ENCODE results near the gene MTCP1. TPM values are rescaled to one million over a fixed set of nuclear protein-coding genes. Genes with fewer than 3 reads are reported as not detected.

MTCP1 gene
- total and polyA plus RNA-seq, 9 of the 15 experiments (the other 6 are each of a cell fraction or from before 2014, with no cell fraction given) = 12.7 to 28.0 (median 22.9) TPM

GRCh38 chrX:155094468-155095061, 23.6 kb upstream of the MTCP1 start (continued):
- TF ChIP-seq NR2F6 (CRISPR knock-in tag; IDR thresholded peaks at IDR 0.05) (no peak), PHB (CRISPR knock-in tag; IDR thresholded peaks at IDR 0.05) (no peak), IRF1 (CRISPR knock-in tag; IDR thresholded peaks at IDR 0.05; ENCODE audit: borderline replicate concordance) (no peak), CTBP1 (IDR thresholded peaks at IDR 0.05; ENCODE audit: borderline replicate concordance) (no peak), ARID1B (IDR thresholded peaks at IDR 0.05) (no peak), ZNF146 (CRISPR knock-in tag; IDR thresholded peaks at IDR 0.05; ENCODE audit: unreplicated experiment) (no peak), CTCF (IDR thresholded peaks at IDR 0.05 in 2 of 3, conservative IDR thresholded peaks at IDR 0.05 in 1 of 3; ENCODE audit: insufficient read depth in 2 of 3, low read depth in 1 of 3, low read length in 3 of 3) (peak; percentile 54 to 61 (median 56)), RAD21 (CRISPR knock-in tag; conservative IDR thresholded peaks at IDR 0.05 in 1 of 2, IDR thresholded peaks at IDR 0.05 in 1 of 2) (peak; percentile 35 to 62; a peak in 3 of 4 replicates), ZNF778 (CRISPR knock-in tag; IDR thresholded peaks at IDR 0.05) (no peak), PPARD (CRISPR knock-in tag; IDR thresholded peaks at IDR 0.05) (no peak), RBM25 (IDR thresholded peaks at IDR 0.05; ENCODE audit: low read depth, low read length, severe bottlenecking) (no peak), MAFG (tag; conservative IDR thresholded peaks at IDR 0.05) (no peak), HES1 (IDR thresholded peaks at IDR 0.05; ENCODE audit: low read depth) (no peak), SMARCA4 (IDR thresholded peaks at IDR 0.05) (no peak), NFATC3 (IDR thresholded peaks at IDR 0.05) (no peak), ZFP91 (CRISPR knock-in tag; IDR thresholded peaks at IDR 0.05) (no peak), PYGO2 (tag; IDR thresholded peaks at IDR 0.05) (no peak), GABPB2 (CRISPR knock-in tag; conservative IDR thresholded peaks at IDR 0.05) (no peak), BCL6 (CRISPR knock-in tag; IDR thresholded peaks at IDR 0.05) (no peak), IFI16 (CRISPR knock-in tag; IDR thresholded peaks at IDR 0.05) (no peak), LARP7 (IDR thresholded peaks at IDR 0.05) (no peak), ZNF445 (CRISPR knock-in tag; IDR thresholded peaks at IDR 0.05; ENCODE audit: low read depth) (no peak), PML (IDR thresholded peaks at IDR 0.05; ENCODE audit: low read length) (no peak), STAT5A (IDR thresholded peaks at IDR 0.05; ENCODE audit: borderline replicate concordance, low read length) (no peak)
